GM23248 (cell line): ENCODE results near the gene HLA-DQA1. TPM values are rescaled to one million over a fixed set of nuclear protein-coding genes. Genes with fewer than 3 reads are reported as not detected.

Experiments
- DNase-seq: peaks from one replicate; pipeline ENCODE4 v3.0.0-alpha.2; 2015
- H2AFZ ChIP-seq: fragments of 200-600 bp; sonication (generic); 2 replicates; pipeline ENCODE4 v1.6.1; 2016; ENCODE audit warnings: antibody characterized with exemption
- H3F3A ChIP-seq: fragments of 200-600 bp; sonication (generic); 2 replicates; pipeline ENCODE4 v1.6.1; 2016; ENCODE audit warnings: mild to moderate bottlenecking, antibody characterized with exemption, mixed run types; ENCODE audit not compliant: insufficient read depth
- H3K27ac ChIP-seq: fragments of 200-600 bp; sonication (generic); 2 replicates; pipeline ENCODE4 v1.5.1; 2016; ENCODE audit warnings: mild to moderate bottlenecking
- H3K27me3 ChIP-seq: fragments of 200-600 bp; sonication (generic); replicated peaks from 2 replicates; pipeline ENCODE4 v1.6.1; 2016; ENCODE audit warnings: mild to moderate bottlenecking; ENCODE audit not compliant: insufficient read depth
- H3K36me3 ChIP-seq: fragments of 200-600 bp; sonication (generic); 2 replicates; pipeline ENCODE4 v1.6.1; 2016; ENCODE audit warnings: low read depth, mild to moderate bottlenecking
- H3K4me1 ChIP-seq: fragments of 200-600 bp; sonication (generic); 2 replicates; pipeline ENCODE4 v1.6.1; 2016; ENCODE audit warnings: mild to moderate bottlenecking; ENCODE audit not compliant: insufficient read depth
- H3K4me2 ChIP-seq: fragments of 200-600 bp; sonication (generic); one replicate; pipeline ENCODE4 v1.6.1; 2016; ENCODE audit warnings: mild to moderate bottlenecking; ENCODE audit not compliant: unreplicated experiment
- H3K4me3 ChIP-seq: fragments of 200-600 bp; sonication (generic); 2 replicates; pipeline ENCODE4 v1.5.1; 2016; ENCODE audit warnings: mild to moderate bottlenecking
- H3K79me2 ChIP-seq: fragments of 200-600 bp; sonication (generic); 2 replicates; pipeline ENCODE4 v1.6.1; 2016; ENCODE audit warnings: mild to moderate bottlenecking; ENCODE audit not compliant: insufficient read depth
- H3K9ac ChIP-seq: fragments of 200-600 bp; sonication (generic); 2 replicates; pipeline ENCODE4 v1.6.1; 2016; ENCODE audit warnings: mild to moderate bottlenecking
- H3K9me2 ChIP-seq: fragments of 200-600 bp; sonication (generic); 2 replicates; pipeline ENCODE4 v1.6.1; 2016; ENCODE audit warnings: mixed run types, mild to moderate bottlenecking, moderate library complexity; ENCODE audit not compliant: insufficient read depth
- H3K9me3 ChIP-seq: fragments of 200-600 bp; sonication (generic); one replicate; pipeline ENCODE4 v1.6.1; 2017; ENCODE audit warnings: low read depth
- H4K20me1 ChIP-seq: fragments of 200-600 bp; sonication (generic); 2 replicates; pipeline ENCODE4 v1.6.0; 2016; ENCODE audit not compliant: insufficient read depth
- EZH2 ChIP-seq: fragments of 200-600 bp; sonication (generic); IDR thresholded peaks from 2 replicates; pipeline ENCODE4 v1.6.1; 2018; ENCODE audit warnings: antibody characterized with exemption, mild to moderate bottlenecking; ENCODE audit not compliant: insufficient read depth, poor library complexity, severe bottlenecking
- EZH2phosphoT487 ChIP-seq: fragments of 200-600 bp; sonication (generic); IDR thresholded peaks from 2 replicates; pipeline ENCODE4 v1.6.1; 2018; ENCODE audit warnings: antibody characterized with exemption, moderate library complexity, mild to moderate bottlenecking, low read depth; ENCODE audit not compliant: insufficient read depth
- WGBS, 2 experiments: methylation state at CpG; one replicate each; pipeline ENCODE4 v1.1.6; 2015 to 2017; ENCODE audit warnings: low lambda C conversion rate in 2 of 2, low coverage in 1 of 2; ENCODE audit errors: missing lambda C conversion rate in 2 of 2; 5-methylcytosine and 5-hydroxymethylcytosine counted together
- in situ Hi-C: fragments of 300-500 bp; cut with MboI; formaldehyde crosslinking; loops from 2 replicates; pipeline ENCODE4 v1.15.0; 2020
- polyA plus RNA-seq: library from polyadenylated mRNA; unstranded; fragments of >200 nt; fragmentation: Nextera tagmentation; extraction: Ambion mirVana; gene quantifications from 2 replicates; pipeline ENCODE4 v1.2.1, GENCODE V29; 2016
- total RNA-seq: library from RNA; depleted of rRNA; stranded (reverse); fragments of >200 nt; shearing (Covaris generic); gene quantifications from 2 replicates; pipeline ENCODE4 v1.2.3, GENCODE V29; 2014

The HLA-DQA1 gene
- total and polyA plus RNA-seq, 2 experiments from 2014 or later = not detected

DNA sequence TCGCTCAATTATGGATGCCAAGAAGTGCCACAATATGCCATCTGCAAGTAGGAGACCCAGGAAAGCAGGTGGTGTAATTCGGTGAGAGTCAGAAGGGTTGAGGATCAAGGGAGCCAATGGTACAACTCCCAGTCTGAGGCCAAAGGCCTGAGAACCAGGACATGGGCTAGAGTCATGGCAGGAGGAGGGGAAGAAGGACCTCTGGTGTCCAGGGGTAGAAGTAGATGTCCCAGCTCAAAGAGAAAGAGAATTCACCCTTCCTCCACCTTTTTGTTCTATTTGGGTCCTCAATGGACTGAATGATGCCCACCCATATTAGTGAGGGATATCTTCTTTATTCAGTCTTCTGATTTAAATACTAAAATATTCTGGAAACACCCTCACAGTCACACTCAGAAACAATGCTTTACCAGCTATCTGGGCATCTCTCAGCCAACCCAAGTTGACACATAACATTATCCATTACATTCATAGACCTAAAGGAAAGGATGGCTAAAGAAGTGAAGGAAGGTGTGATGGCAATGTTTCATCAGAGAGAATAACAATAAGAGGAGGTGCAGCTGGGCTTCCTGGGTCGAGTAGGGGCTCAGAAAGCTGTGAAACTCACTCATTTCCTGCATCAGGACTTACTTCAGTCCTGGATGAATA is 21.2 kb upstream of the HLA-DQA1 start:
- Histone ChIP-seq H3K9me3 (no peaks in the 10 kb centered on the region), H3K4me2 (no peak overlapping the region), H2AFZ (no peak overlapping the region), H3K27me3 (no peaks in the 10 kb centered on the region), H3K36me3 (no peaks in the 10 kb centered on the region), H3F3A (no peaks in the 10 kb centered on the region), H3K4me3 (no peak overlapping the region), H3K4me1 (no peaks in the 10 kb centered on the region), H3K27ac (no peak overlapping the region), H3K79me2 (no peaks in the 10 kb centered on the region), H4K20me1 (no peaks in the 10 kb centered on the region), H3K9me2 (no peaks in the 10 kb centered on the region), H3K9ac (no peak overlapping the region)
- in situ Hi-C loops = no loop called here
- DNase-seq = no peak
- 10 to 15% methylated on average over 3 of the region's 3 CpGs for WGBS, 2 experiments
- TF ChIP-seq EZH2 = no peak
- no peak for TF ChIP-seq EZH2phosphoT487

GRCh38 chr6:32617751-32618150 is 19.5 kb upstream of the HLA-DQA1 start:
- H3K79me2 ChIP-seq = no peaks in the 10 kb centered on the region
- no peaks in the 10 kb centered on the region for H4K20me1 ChIP-seq
- H3K36me3 ChIP-seq = no peaks in the 10 kb centered on the region
- no peaks in the 10 kb centered on the region for H3K4me1 ChIP-seq
- H3K9me2 ChIP-seq = no peaks in the 10 kb centered on the region
- H3K27me3 ChIP-seq = no peaks in the 10 kb centered on the region
- in situ Hi-C loops = no loop called here
- H3K4me2 ChIP-seq = no peak overlapping the region
- DNase-seq = no peak
- TF ChIP-seq EZH2phosphoT487 (no peak), EZH2 (no peak)
- 33 to 50% methylated on average over 1 of the region's 1 CpG for WGBS, 2 experiments
- H2AFZ ChIP-seq = no peak overlapping the region
- no peak overlapping the region for H3K9ac ChIP-seq
- no peaks in the 10 kb centered on the region for H3K9me3 ChIP-seq
- no peak overlapping the region for H3K27ac ChIP-seq
- no peaks in the 10 kb centered on the region for H3F3A ChIP-seq
- no peak overlapping the region for H3K4me3 ChIP-seq

GRCh38 chr6:32621372-32621771 is 15.8 kb upstream of the HLA-DQA1 start:
- H3K9ac ChIP-seq = no peak overlapping the region
- no peak overlapping the region for H3K4me2 ChIP-seq
- no peaks in the 10 kb centered on the region for H4K20me1 ChIP-seq
- DNase-seq = no peak
- in situ Hi-C loops = no loop called here
- no peaks in the 10 kb centered on the region for H3K9me2 ChIP-seq
- TF ChIP-seq EZH2phosphoT487 = no peak
- no peak for TF ChIP-seq EZH2
- no peaks in the 10 kb centered on the region for H3K79me2 ChIP-seq
- H3K36me3 ChIP-seq = no peaks in the 10 kb centered on the region
- H3K27me3 ChIP-seq = no peaks in the 10 kb centered on the region
- H3K4me1 ChIP-seq = no peaks in the 10 kb centered on the region
- no peak overlapping the region for H3K27ac ChIP-seq
- 16 to 28% methylated on average over 2 to 3 of the region's 3 CpGs for WGBS, 2 experiments
- H3K4me3 ChIP-seq = no peak overlapping the region
- H2AFZ ChIP-seq = no peak overlapping the region
- no peaks in the 10 kb centered on the region for H3K9me3 ChIP-seq
- no peaks in the 10 kb centered on the region for H3F3A ChIP-seq

GRCh38 chr6:32622545-32623401 is 14.4 kb upstream of the HLA-DQA1 start:
- WGBS, 2 experiments = 9 to 25% methylated on average over 1 of the region's 1 CpG
- Histone ChIP-seq H3K9me3 (no peaks in the 10 kb centered on the region), H3K9me2 (no peaks in the 10 kb centered on the region), H3K36me3 (no peaks in the 10 kb centered on the region), H3K4me1 (no peaks in the 10 kb centered on the region), H3F3A (no peaks in the 10 kb centered on the region), H3K79me2 (no peaks in the 10 kb centered on the region), H3K27me3 (no peaks in the 10 kb centered on the region), H2AFZ (no peak overlapping the region), H3K27ac (no peak overlapping the region), H3K4me2 (no peak overlapping the region), H3K4me3 (no peak overlapping the region), H4K20me1 (no peaks in the 10 kb centered on the region), H3K9ac (no peak overlapping the region)
- DNase-seq = peak; percentile 20
- TF ChIP-seq EZH2 (no peak), EZH2phosphoT487 (no peak)
- in situ Hi-C loops = no loop called here
